Epithelial cell of esophagus (primary cell): Measurements from ENCODE around the gene STOX1.
"Not testable (repeated sequence)": the region's sequence is repeated elsewhere in the genome, so short reads cannot be mapped to it uniquely, and the experiment has no call there.

Source experiments
- DNase-seq: peaks from one replicate; pipeline ENCODE4 v3.0.0; 2010; ENCODE audit warnings: low read depth
- H3K4me3 ChIP-seq: 2 replicates; pipeline ENCODE4 v1.5.1; 2011; ENCODE audit warnings: mild to moderate bottlenecking, low read length, control low read depth
- CTCF ChIP-seq: IDR thresholded peaks from 2 replicates; pipeline ENCODE4 v1.5.1; 2011; ENCODE audit warnings: low read depth, mild to moderate bottlenecking, low read length, control low read depth, inconsistent platforms; ENCODE audit not compliant: insufficient read depth; ENCODE audit errors: missing control alignments

The STOX1 gene

GRCh38 chr10:68813559-68813958, 13.8 kb upstream of the STOX1 start:
- TF ChIP-seq CTCF: no peak
- H3K4me3 ChIP-seq: no peak overlapping the region
- DNase-seq: no peak

- no peak for TF ChIP-seq CTCF
- H3K4me3 ChIP-seq: no peak overlapping the region
- peak; percentile 15 for DNase-seq
Measured at GRCh38 chr10:68816796-68817412, 10.4 kb upstream of the STOX1 start.

GRCh38 chr10:68820359-68820758, 7.0 kb upstream of the STOX1 start:
- not testable (repeated sequence) for H3K4me3 ChIP-seq, DNase-seq

- DNase-seq, H3K4me3 ChIP-seq: not testable (repeated sequence)
Measured at GRCh38 chr10:68822626-68823025, 4.7 kb upstream of the STOX1 start.

GRCh38 chr10:68827592-68827959, 245 bp downstream of the STOX1 start:
- not testable (repeated sequence) for DNase-seq, H3K4me3 ChIP-seq

- DNase-seq, H3K4me3 ChIP-seq: not testable (repeated sequence)
Measured at GRCh38 chr10:68828083-68828601, 811 bp downstream of the STOX1 start.

- H3K4me3 ChIP-seq: no peak overlapping the region
Measured at GRCh38 chr10:68828833-68829232, 1.5 kb downstream of the STOX1 start.

GRCh38 chr10:68829521-68829920, 2.2 kb downstream of the STOX1 start:
- H3K4me3 ChIP-seq: no peak overlapping the region
- no peak for DNase-seq
- TF ChIP-seq CTCF: no peak

More at GRCh38 chr10:68828833-68829232, 1.5 kb downstream of the STOX1 start:
- no peak for DNase-seq
- TF ChIP-seq CTCF: no peak

GRCh38 chr10:68829952-68830351, 2.6 kb downstream of the STOX1 start:
- DNase-seq: no peak
- TF ChIP-seq CTCF: no peak
- no peak overlapping the region for H3K4me3 ChIP-seq
